Activated CD4-positive, alpha-beta T cell treated with anti-CD3 and anti-CD28 coated beads for 4 hours (primary cell): ENCODE data around the gene B3GAT1.
"Not testable (repeated sequence)": the region's sequence is repeated elsewhere in the genome, so short reads cannot be mapped to it uniquely, and the experiment has no call there.

Experiments
- DNase-seq, 2 donors: peaks; one replicate each; pipeline ENCODE4 v3.0.0-alpha.2; 2020

The B3GAT1 gene

GRCh38 chr11:134412203-134413042 is at the start of gene B3GAT1:
Gene B3GAT1 (minus strand): TSS chr11:134412242. CDS start chr11:134387659, 24,583 bp downstream.
- peak; percentile 14 to 30 for DNase-seq

- no peak for DNase-seq
These were observed 49.6 kb upstream of the B3GAT1 start for GRCh38 chr11:134461621-134462020.

GRCh38 chr11:134460881-134461280 is 48.8 kb upstream of the B3GAT1 start:
- DNase-seq, result no peak

GRCh38 chr11:134460062-134460561 is 48.1 kb upstream of the B3GAT1 start:
- no peak for DNase-seq

- no peak for DNase-seq
These were observed 47.4 kb upstream of the B3GAT1 start for GRCh38 chr11:134459246-134460061.

- DNase-seq, result not testable (repeated sequence)
These were observed 45.5 kb upstream of the B3GAT1 start for GRCh38 chr11:134457411-134458007.

GRCh38 chr11:134455516-134455915 is 43.5 kb upstream of the B3GAT1 start:
- DNase-seq, result no peak

GRCh38 chr11:134454146-134454690 is 42.2 kb upstream of the B3GAT1 start:
- no peak for DNase-seq

- no peak for DNase-seq
These were observed 41.4 kb upstream of the B3GAT1 start for GRCh38 chr11:134453441-134453840.

- no peak for DNase-seq
These were observed 40.8 kb upstream of the B3GAT1 start for GRCh38 chr11:134452838-134453155.

GRCh38 chr11:134452026-134452837 is 40.2 kb upstream of the B3GAT1 start:
- no peak for DNase-seq

GRCh38 chr11:134450186-134450585 is 38.1 kb upstream of the B3GAT1 start:
- no peak for DNase-seq

GRCh38 chr11:134449713-134450112 is 37.7 kb upstream of the B3GAT1 start:
- no peak for DNase-seq

- DNase-seq, result no peak
These were observed 37.0 kb upstream of the B3GAT1 start for GRCh38 chr11:134449051-134449450.

- no peak for DNase-seq
These were observed 35.7 kb upstream of the B3GAT1 start for GRCh38 chr11:134447696-134448095.

GRCh38 chr11:134445601-134446325 is 33.7 kb upstream of the B3GAT1 start:
- no peak for DNase-seq

- not testable (repeated sequence) for DNase-seq
These were observed 32.4 kb upstream of the B3GAT1 start for GRCh38 chr11:134444160-134445108.

GRCh38 chr11:134443246-134443645 is 31.2 kb upstream of the B3GAT1 start:
- DNase-seq, result no peak

GRCh38 chr11:134442246-134442645 is 30.2 kb upstream of the B3GAT1 start:
- no peak for DNase-seq

GRCh38 chr11:134441706-134442105 is 29.7 kb upstream of the B3GAT1 start:
- DNase-seq, result no peak
